Measurements from ENCODE around the gene MYBPC3.
"Not testable (repeated sequence)": the region's sequence is repeated elsewhere in the genome, so short reads cannot be mapped to it uniquely, and the experiment has no call there.

Gene MYBPC3

DNA sequence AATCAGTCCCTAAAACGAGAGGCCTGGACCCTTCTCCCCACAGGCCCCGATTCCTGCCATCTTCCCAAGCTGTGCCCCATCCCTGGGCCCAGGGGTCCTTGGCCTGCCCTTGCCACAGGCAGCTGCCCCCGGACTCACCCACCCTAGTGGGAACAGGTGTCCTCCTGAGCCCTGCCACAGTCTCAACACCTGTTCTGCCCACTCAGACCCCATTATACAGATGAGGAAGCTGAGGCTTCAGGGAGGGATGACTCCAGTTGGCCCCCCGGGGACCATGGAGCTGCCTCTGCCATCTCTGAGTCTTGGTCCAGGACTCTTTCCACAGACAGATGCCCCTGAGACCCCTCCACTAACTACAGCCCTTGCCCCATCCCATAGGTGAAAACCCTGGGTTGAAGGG, 15.9 kb downstream of the MYBPC3 start:
- no peak for DNase-seq

DNA sequence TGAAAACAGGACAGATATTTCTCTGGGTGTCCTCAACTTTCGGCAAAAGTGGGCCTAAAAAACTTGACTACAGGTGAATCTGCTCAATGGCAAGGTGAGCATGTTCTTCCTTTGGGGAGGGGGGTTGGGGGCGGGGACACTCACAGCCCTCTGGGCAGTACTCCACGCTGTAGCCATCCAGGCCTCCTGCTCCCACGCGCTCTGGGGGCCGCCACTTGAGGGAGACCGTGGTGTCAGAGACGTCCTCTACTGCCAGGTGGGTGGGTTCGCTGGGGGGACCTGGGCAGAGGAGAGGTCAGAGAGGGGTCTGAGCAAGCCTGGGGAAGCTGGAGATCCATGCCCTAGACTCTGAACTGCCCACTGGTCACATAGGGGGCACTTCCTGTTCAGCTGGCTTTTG, 16.8 kb downstream of the MYBPC3 start:
- DNase-seq: no peak

DNA sequence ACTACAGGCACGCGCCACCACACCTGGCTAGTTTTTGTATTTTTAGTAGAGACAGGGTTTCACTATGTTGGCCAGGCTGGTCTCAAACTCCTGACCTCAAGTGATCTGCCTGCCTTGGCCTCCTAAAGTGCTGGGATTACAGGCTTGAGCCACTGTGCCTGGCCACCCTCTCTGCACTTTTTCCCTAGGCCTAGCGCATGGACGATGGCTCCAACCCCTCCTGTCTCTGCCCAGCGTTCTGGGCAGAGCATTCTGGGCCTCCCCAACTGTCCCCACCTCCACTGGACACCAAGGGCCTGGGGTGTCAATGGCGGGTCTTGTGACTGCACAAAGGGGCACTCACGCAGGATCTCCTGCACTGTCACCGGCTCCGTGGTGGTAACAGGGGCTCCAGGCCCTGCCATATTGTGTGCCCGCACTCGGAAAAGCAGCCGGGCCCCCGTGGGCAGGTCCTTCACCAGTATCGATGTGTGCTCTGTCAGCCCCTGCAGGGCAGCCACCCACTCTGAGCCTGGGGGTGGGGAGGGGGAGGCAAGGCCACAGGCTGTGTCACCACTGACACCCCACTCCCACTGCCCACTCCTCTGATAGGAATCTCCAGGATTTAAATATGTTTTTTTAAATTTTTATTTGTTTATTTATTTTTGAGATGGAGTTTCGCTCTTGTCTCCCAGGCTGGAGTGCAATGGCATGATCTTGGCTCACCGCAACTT, 17.6 kb downstream of the MYBPC3 start:
- DNase-seq: not testable (repeated sequence)

DNA sequence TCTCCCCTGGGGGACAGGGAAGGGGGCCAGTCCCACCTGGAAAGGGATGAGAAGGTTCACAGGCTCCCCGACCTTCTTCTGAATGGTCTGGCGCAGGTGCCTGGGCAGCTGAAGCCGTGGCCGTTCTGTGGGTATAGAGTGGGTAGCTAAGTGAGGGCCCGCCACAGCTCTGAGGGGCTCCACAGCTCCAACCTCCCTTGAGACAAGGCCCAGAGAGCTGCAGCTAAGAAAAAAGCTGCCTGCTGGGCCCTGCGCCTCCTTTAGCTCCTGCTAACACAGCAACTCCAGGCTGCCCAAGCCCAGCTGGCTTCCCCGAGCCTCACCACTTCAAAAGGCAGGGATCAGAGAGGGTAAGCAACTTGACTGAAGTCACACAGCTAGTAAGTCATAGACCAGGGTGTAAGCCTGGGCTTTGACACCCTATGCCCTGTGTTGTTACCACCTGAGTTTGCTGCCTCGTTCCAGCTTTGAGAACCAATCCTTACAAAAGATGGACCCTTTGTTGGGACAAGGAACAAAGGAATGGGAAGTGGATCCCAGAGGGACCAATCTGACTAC, 18.5 kb downstream of the MYBPC3 start:
- no peak for DNase-seq

DNA sequence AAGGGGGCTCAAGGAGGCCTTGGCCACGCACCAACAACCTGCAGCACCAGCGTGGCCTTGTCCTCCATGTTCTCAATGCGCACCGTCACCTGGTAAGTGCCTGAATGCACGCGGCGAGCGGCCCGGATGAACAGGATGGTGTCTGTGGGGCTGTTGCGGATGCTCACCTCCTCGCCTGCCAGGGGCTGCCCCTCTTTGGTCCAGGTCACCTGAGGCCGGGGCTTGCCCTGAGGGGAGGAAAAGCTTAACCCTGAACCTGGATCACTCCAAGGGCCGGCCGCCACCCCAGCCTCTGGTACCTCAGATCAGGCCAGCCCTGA, 19.0 kb downstream of the MYBPC3 start:
- no peak for DNase-seq

DNA sequence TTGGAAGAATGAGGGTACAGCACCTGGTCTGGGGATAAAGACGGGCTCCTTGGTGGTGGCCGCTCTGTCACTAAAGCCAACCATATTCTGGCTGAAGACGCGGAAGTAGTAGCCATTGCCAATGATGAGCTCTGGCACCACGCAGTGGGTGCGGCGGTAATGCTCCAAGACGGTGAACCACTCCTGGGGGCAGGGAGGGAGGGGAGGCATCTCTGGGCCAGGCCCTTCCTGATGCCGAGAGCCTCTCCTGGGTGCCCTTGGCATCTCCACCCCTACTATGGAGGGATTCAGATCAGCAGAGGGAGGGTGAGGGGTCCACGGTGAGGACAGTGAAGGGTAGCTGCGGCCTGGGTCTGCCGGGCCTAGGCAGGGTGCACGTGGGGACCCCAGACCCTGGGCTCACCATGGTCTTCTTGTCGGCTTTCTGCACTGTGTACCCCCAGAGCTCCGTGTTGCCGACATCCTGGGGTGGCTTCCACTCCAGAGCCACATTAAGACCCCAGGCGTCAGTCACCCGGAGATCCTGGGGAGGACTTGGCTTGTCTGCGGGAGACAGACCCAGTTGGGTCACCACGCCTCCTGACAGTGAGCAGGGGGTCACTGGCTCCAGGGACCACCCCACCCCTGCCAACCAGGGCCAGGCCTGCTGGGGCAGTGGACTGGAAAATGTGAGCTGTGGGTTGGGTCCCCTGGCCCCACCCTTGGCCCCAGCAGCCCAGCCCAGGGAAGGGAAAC, 19.5 kb downstream of the MYBPC3 start:
- no peak for DNase-seq

DNA sequence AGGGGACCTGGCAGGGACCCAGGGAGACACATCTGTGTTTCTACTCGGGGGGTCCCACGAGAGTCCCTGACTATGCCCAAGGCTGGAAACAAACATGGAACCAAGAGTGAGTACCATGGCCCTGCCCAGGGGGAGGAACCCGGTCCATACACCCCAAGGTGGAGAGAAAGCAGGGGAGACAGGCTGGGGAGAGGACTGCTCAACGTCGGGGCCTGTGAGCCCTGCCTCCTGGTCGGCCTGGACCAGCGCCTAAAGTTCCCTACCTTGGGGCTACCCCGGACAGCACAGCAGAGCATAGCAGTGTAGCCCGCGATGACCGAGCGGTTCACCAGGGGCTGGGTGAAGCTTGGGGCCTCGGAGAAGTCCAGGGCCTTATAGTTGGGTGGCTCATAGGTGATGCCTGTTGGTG, 20.2 kb downstream of the MYBPC3 start:
- no peak for DNase-seq

DNA sequence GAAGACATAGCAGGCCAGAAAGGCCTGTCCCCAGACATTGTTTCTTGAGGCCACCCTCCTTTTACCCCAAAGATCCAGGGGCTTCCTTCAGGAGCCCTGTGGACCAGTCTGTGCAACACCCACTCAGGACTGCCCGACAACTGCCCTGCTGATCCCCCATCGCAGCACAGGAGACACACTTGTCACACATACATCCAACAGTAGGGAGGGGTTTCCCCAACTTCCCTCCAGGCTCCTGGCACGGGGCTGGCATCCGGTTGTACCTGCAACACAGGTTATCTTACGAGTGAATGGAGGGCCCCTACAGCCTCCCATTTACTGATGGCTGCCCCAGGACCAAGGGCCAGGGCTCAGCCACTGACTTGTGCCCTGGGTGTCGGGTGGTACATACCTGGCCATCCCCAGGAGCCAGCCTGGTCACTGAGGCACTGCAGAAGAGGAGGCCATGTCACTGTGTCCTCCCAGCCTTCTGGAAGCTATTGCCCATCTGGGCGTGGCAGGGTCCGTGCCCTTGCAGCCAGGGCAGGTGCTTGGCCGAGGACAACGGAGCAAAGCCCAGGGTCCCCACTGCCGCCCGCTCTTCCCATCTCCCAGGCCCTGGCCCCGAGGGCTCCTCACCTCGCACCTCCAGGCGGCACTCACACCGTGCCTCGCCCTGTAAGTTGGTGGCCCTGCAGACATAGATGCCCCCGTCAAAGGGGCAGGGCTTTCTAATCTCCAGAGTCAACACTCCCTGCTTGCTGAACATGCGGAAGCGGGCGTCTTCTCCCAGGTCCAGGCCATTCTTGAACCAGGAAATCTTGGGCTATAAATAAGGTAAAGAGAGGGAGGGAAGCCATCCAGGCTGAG, 20.8 kb downstream of the MYBPC3 start:
- no peak for DNase-seq

DNA sequence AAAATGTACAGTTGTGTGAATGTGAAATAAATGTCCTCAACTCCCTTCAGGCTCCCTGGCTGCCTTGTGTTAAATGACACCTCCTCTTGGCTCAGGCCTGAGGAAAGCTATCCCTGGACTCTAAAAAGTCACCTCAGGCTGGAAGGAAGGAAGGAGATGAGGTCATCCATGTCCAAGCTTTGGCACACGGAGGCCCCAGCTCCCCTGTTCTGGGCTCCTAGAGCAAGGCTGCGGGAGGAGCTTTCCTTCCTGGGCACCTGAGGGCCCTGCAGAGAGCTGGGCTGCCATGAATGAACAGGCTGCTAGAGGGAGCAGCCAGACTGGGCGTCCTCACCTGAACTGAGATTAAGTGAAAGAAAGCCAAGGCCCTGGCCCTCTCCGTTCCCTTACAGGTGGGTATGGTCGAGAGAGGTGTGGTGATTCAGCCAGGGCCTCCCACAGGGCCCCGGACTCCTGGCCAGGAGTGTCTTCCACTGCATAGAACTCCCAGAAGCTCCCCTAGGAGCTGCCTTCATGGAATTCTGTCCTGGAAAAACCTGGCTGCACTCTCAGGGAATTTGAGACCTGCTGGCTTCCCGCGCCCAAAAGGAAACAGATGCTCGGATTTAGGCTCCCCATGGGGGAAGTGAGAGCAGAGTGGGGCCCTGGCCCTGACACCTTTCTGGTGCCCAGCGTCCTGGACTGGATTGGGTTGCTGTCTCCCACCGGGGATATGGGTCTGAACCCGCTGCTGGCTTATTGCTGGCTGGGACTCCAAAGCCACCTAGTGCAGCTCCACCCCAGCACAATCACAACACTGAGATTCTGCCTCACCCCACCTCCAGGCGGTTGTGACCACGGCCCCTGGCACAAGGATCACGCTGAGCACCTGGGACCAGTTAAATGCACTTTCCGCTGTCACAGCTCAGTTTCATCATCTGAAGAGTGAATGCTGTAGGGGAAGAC, 22.2 kb downstream of the MYBPC3 start:
- DNase-seq: no peak

DNA sequence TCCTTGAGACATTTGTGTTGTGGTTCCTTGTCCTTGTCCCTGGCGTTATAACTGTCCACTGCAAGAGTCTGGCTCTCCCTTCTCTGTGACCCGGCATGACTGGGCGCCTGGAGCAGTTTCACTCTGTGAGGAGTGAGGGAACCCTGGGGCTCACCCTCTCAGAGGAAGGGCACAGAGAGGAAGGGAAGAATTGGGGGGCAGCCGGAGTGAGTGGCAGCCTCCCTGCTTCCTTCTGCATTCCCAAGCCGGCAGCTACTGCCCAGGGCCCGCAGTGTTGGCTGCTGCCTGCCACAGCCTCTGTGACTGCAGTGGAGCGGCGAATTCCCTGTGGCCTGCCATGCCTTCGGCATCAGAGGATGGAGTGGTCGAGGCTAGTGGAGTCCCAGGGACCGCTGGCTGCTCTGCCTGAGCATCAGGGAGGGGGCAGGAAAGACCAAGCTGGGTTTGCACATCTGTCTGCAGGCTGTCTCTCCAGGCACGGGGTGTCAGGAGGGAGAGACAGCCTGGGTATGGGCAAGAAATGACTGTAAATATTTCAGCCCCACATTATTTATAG, 23.0 kb downstream of the MYBPC3 start:
- no peak for DNase-seq

DNA sequence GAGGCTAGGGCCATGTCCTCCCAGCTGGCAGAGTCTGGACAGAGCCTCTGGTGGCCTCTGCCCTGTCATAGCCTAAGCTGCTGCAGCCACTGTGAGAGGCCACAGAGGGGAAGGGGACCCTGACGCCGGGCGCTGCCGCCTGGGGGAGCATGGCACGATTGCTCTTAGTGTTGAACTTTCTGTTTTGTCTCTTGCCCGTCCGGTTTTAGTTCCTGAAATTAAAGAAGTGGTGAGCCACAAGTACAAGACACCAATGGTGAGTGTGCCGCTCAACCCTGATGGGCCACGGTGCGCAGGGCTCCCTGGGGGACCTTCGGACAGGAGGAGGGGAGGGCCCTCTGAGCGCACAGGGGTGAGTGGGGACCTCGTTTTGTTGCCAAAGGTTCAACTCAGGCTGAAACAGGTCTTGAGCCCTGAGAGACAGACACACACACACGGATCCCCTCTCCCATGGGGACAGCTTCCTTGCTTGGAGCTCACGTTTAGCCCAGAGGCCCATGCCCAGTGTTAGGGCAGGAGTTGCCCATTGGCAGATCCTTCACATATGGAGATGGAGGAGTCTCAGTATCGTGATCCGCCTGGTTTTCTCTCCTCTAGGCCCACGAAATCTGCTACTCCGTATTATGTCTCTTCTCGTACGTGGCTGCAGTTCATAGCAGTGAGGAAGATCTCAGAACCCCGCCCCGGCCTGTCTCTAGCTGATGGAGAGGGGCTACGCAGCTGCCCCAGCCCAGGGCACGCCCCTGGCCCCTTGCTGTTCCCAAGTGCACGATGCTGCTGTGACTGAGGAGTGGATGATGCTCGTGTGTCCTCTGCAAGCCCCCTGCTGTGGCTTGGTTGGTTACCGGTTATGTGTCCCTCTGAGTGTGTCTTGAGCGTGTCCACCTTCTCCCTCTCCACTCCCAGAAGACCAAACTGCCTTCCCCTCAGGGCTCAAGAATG, 23.8 kb downstream of the MYBPC3 start:
- DNase-seq: no peak

DNA sequence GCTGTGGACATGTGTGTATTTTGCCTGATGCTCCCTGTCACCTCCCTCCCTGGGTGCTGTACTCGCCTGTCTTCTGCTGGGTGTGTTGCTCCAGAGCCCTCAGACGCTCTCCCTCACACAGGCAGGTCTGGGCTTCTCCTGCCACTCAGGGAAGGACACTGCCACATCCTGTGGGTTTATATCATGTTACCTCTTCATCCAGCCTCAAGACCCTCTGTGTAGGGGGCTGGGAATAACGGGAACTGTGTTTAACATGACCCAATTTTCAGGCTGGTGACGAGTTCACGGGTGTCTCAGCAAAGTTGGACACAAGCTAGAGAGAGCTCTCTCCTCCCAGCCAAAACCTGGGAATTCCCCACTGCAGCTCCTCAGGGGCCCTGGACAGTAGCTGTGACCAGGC, 24.6 kb downstream of the MYBPC3 start:
- DNase-seq: no peak

DNA sequence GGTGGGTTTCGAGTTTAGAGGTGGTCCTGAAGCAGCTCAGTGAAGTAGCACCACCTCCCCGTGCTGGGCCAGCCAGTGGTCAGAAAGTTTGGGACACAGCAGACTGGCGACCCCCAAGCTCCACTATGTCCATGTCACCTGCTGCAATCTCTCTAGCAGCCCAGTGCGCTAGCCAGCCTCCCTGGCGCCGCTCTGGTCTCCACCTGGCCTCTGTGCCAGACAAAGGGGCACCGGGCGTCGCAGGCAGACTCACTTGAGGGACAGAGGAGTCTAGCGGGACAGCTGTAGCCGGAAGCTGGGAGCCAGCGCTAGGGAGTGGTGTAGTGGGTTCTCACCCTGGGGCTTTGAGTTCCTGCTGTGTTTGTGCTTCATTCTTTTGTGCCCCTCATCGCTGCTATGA, 25.5 kb downstream of the MYBPC3 start:
- DNase-seq: no peak

DNA sequence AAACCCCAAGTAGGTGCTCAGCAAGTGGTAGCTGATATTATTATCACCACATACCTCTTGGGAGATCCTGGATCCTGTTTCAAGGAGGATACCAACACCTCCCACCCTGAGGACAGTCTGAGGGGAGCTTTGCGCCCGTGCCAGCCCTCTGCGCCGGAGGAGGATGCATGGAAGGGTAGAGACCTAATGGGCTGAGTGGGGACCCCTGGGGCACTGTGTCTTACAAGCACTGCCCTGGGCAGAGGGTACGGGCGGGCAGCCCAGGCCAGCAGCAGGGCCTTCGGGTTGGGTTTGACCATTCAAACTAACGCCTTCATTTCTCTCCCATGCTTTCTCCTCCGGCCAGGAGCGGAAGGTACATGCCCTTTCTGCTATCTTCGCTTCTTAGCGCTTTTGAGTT, 26.3 kb downstream of the MYBPC3 start:
- DNase-seq: no peak

DNA sequence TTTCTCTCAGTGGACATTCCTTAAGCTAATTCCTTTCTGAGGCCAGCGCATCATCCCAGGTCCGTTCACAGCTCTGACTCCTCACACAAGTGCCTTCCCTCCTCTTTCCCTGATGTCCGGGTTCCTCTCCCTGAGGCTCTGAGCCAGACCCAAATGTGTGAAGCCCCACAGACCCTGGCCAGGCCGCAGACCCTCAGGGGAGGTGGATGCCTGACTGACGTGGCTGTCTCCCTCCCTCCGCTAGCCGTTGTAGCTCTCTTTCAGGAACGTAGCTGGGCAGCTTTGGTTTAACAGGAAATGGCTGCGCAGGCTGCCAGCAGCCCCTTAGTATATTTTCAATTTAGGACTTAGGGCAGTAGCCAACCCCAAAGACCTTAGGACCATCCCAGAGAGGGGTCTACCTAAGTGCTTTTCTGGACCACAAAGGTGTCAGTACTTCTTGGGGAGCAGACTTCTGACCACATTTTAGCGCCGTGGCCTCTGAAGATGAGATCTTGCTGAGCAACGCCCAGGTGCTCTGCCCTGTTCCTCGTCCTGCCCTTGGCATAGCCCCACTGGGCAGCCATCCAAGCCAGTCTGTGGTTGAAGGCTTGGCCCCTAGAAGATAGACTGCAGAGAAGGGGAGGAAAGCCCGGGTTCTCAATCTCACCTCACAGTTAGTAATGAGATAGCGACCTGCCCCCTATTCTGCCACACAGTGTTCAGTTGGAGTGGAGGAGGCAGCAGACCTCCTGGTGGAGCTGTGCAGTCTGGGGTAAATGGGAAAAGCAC, 27.0 kb downstream of the MYBPC3 start:
- DNase-seq: no peak

DNA sequence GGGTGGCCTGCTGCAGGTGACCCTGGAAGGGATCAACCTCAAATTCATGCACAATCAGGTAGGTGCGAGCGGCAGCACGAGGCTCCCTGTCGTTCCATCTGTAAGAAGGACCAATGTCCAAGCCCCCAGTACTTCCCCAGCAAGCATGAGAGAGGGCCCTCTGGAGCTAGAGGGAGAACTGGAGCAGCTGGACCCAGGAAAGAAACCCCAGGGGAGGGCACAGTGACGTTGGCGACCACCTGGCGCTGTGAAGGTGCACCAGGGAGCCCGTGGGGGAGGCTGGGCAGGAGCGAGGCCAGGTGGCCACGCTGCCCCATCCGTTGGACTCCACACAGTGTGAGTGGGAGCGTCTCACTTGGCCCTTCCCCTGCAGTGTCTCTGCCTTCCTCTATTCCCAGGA, 28.0 kb downstream of the MYBPC3 start:
- DNase-seq: no peak

DNA sequence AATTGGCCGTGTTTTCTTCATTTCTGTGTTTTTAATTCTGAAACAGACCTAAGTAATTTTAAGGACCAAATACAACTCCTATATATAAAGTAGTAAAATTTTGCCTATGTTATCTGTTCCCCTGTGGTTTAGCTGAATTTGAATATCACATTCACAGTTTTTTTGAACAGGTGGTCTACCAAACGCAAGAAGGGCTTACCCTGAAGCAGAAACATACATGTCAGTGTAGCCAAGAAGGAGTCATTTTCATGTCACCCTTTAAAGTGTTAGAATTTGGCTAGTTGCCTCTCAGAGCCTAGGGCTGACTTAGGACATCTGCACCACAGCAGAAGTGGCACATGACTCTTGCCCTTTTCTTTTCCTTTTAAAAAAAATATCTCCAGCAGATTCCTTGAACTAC, 34.3 kb downstream of the MYBPC3 start:
- DNase-seq: no peak

DNA sequence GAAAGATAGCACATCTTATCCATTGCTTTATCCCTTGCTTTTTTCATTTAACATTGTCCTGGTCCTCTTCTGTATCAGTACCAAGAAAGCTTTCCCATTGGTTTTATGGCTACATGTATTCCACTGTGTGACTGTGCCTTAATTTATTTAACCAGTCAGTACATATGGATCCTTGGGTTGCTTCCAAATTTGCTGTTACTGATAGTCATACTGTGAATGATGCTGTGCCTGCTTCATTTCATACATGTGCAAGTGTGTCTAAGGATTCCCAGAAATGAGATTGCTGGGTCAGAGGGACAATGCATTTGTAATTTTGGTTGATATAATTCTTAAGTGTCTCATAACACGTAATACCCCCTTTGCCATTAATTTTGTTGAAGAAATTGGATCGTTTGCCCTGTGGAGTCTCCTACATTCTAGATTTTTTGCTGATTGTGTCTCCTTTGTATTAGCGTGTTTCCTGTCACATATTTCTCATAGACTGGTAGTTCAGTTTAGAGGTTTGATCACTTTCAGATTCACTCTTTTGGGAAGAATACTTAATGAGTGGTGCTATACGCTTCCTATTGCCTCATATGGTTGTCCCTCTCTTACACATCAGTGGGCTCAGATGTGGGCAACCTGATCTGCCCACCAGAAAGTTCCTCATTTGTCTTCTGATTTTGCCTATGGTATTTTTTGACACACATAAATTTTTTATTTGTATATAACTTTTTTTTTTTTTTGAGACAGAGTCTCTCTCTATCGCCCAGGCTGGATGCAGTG, 35.3 kb downstream of the MYBPC3 start:
- DNase-seq: no peak

DNA sequence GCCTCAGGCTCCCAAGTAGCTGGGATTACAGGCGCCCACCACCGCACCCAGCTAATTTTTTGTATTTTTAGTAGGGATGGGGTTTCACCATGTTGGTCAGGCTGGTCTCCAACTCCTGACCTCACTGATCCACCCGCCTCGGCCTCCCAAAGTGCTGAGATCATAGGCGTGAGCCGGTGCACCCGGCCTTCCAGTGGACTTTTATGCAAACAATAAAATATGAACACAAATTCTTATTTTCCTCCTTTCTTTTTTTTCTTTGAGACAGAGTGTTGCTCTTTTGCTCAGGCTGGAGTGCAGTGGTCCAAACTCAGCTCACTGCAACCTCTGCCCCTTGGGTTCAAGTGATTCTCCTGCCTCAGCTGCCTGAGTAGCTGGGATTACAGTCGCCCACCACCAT, 36.0 kb downstream of the MYBPC3 start:
- DNase-seq: not testable (repeated sequence)

Data from fibroblast of skin of right quadriceps (primary cell).